Retinal pigment epithelial cell (primary cell): Measurements from ENCODE around the gene MED13L.

Source experiments
- DNase-seq: peaks from one replicate; pipeline ENCODE4 v3.0.0-alpha.2; 2010; ENCODE audit warnings: low read depth
- H3K4me3 ChIP-seq: 2 replicates; pipeline ENCODE4 v1.5.1; 2011; ENCODE audit warnings: mild to moderate bottlenecking, low read length, control low read depth, moderate library complexity
- CTCF ChIP-seq: conservative IDR thresholded peaks from 2 replicates; pipeline ENCODE4 v1.5.1; 2011; ENCODE audit warnings: low read depth, low read length, control low read depth, inconsistent platforms

Gene MED13L

DNA sequence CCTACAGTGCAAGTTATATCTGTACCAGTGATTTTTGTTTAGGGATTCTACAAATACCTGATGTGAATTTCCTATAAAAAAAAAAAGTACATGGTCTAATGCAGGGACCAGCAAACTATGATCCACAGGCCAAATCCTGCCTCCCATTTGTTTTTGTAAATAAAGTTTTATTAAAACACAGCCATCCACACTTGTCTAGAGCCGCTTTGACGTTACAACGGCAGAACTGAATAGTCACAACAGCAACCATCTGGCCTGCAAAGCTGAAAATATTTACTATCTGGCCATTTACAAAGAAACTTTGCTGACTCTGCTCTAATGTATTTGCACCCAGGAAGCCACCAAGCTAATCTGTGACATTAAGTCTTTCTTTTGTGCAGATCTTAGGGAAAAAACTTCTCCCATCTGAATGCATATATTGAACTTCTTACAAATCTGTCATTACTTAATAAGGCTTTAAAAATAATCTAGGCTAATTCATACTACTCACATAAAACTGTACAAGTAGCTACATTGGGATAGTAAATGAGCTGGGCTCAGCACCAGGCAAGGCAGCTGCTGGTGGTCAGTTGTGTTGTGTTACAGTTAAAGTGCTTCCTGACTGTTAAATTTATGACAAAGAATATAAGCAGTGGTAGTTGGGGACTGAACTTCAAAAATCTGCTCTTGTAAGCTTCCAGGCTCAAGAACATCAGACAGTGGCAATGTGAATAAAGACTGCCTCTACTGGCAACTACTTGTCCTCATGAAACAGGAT lies 303.3 kb downstream of the MED13L start:
- no peak for DNase-seq
- no peak overlapping the region for H3K4me3 ChIP-seq
- no peak for TF ChIP-seq CTCF

DNA sequence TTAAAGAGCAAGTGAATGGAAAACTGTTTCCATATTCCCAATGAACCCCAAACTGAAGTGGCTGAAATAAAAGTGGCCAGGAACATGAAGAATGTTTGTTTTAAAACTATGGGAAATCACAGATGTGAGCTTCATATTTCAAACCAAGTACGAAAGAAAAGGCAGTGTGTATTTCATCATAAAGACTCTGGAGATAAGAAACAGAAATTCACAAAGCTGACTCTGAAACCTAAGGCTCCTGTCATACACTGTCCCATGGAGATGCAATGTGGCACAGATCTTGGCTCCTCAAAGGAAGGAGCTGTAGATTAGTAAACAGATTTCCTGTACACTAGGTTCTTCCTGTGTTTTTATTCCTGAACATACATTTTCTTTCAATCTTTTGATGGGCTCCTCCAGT lies 304.4 kb downstream of the MED13L start:
- TF ChIP-seq CTCF: no peak
- no peak overlapping the region for H3K4me3 ChIP-seq
- no peak for DNase-seq

DNA sequence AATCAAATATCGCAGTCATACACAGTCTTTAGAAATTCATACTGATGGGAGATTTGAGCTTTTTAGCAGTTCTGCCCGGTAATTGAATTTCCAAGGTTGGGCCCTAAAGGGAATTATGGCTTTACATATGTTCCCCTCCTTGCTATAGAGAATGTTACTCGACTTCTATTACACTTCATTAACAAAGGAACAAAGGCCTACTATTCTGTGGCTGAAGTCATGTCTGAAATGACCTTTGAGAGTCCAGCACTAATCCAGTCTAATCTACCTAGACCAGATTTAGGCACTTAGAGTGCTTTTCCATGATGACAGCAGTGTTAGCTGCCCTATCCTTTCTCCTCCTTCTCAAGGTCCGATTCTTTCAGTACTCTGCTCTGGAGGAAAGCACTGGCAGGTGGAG lies 305.3 kb downstream of the MED13L start:
- no peak for DNase-seq
- H3K4me3 ChIP-seq: no peak overlapping the region
- TF ChIP-seq CTCF: no peak

GRCh38 chr12:115968211-115968610 lies 309.3 kb downstream of the MED13L start:
- TF ChIP-seq CTCF: no peak
- DNase-seq: no peak
- no peak overlapping the region for H3K4me3 ChIP-seq

DNA sequence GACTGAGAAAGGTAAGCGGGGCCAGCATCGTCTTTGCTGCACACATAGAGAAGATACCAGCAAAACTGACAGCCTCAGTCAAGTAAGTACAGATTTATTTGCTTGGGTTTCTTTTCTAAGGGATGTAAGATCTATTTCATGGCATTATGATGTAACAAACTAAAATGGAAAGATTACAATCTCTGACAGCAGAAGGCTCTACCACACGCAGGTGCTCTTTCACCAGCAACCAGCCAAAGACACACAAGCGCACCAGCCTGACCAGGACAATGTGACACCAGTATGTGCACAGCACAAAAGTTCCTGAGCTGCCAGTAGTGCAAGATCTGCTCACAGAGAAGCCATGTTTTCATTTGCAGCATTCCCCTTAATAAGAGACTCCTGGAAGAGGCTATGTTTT lies 311.1 kb downstream of the MED13L start:
- no peak for DNase-seq
- no peak for TF ChIP-seq CTCF
- H3K4me3 ChIP-seq: no peak overlapping the region

DNA sequence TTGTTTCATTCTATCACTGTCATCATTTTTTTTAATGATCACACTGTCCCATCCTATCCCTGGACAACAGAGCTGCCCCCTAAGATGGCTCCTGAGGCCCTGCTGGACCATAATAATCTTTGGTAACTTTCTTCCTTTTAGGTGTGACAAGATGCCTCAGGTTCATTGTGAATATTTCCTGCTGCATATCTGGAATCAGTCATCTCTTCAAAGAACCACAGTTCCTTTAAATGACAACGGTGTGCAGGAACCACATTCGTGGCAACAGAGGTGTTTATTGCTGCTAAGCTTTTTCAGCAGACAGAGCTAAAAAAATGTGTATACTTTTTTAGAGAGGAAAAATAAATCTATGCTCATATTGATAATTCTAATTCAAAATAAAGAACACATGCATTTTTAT lies 312.9 kb downstream of the MED13L start:
- TF ChIP-seq CTCF: no peak
- no peak for DNase-seq
- no peak overlapping the region for H3K4me3 ChIP-seq

DNA sequence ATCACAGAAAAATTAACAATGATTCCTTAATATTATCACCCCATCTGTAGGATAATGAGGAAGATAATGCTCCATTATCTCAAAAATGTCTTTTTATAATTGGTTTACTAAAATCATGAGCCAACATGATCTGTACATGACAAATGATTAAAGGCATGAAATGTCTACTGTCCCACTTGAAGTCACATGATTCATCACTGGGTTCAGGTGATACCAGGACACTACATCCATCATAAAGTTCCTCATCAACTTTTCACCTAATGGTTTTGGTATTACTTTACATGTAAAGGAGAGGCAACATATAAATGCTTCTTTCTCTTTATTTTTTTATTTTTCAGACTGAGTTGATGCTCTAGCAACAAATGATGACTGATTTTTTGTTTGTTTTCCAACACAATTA lies 313.3 kb downstream of the MED13L start:
- DNase-seq: no peak
- no peak overlapping the region for H3K4me3 ChIP-seq
- no peak for TF ChIP-seq CTCF
